Measurements from ENCODE around the gene NR2C1. TPM values are rescaled to one million over a fixed set of nuclear protein-coding genes. Genes with fewer than 3 reads are reported as not detected.

Gene NR2C1
- total and polyA plus RNA-seq, 10 of the 15 experiments (the other 5 are each of a cell fraction or from before 2014, with no cell fraction given) = 8.8 to 38.1 (median 31.3) TPM

DNA sequence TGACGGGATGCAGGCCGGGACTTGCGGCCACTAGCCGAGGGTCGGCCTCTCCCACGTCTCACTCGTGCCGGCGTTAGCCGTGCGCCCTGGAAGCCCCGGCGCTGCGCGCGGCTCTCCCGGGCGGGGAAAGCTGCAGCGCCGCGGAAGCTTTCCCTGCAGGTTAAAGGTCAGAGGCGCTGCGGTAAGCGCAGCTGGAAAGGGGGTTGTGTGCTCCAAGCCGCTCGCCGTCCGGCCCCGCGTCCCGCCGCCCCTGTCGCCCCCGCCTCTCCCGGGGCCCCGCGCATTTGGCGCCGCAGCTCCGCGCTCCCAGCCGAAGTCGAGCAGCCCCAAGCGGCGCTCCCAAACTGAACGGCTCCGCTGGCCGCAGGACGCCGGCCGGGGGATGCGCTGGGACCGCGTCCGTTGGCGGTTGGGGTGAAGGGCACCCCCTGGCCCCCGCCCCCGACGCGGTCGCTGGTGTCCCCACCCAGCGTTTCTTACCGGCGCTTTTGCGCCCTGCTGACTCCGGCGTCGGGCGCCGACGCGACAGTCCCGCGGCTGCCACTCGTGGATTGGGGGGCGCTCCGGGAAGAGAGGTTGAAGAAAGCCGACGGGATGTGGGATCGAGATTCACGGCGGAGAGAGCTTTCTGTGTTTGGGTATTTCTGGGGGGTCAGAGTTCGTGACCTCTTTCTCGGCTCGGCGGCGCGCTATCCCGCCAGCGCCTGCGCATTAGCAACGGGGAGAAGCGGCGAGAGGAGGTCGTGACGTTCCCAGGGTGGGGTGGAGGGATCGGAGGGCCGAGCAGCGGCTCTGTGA, at the start of gene NR2C1 (continued):
- TF ChIP-seq KAT2A (conservative IDR thresholded peaks at IDR 0.05; ENCODE audit: control insufficient read depth, low read depth, low read length) (no peak), ATF7 (IDR thresholded peaks at IDR 0.05; ENCODE audit: low read depth) (peak; percentile 50), SMC3 (IDR thresholded peaks at IDR 0.05; ENCODE audit: borderline replicate concordance, low read length) (no peak), HCFC1 (IDR thresholded peaks at IDR 0.05; ENCODE audit: low read length) (peak; percentile 42; the same call in 1 of the 2 replicates), RUNX3 (IDR thresholded peaks at IDR 0.05; ENCODE audit: low read length) (peak; percentile 61), EZH2 (IDR thresholded peaks at IDR 0.05; ENCODE audit: borderline replicate concordance, control insufficient read depth, low read depth, low read length) (no peak), LARP7 (IDR thresholded peaks at IDR 0.05) (no peak; the same call in 1 of the 2 replicates), NR2F1 (conservative IDR thresholded peaks at IDR 0.05) (peak; percentile 100), RB1 (IDR thresholded peaks at IDR 0.05; ENCODE audit: borderline replicate concordance) (no peak), ZNF622 (IDR thresholded peaks at IDR 0.05) (no peak), MEF2B (IDR thresholded peaks at IDR 0.05; ENCODE audit: partially characterized antibody, poor library complexity, severe bottlenecking) (no peak), GABPA (IDR thresholded peaks at IDR 0.05; ENCODE audit: low read depth) (0 out of 2 replicates have a peak, but pooled peaks have one; percentile 40), NR2C2 (IDR thresholded peaks at IDR 0.05; ENCODE audit: borderline replicate concordance, control insufficient read depth, insufficient read length, low read depth) (peak; percentile 65), TBL1XR1 (IDR thresholded peaks at IDR 0.05; ENCODE audit: low read depth, low read length) (peak; percentile 76), CBFB (IDR thresholded peaks at IDR 0.05; ENCODE audit: low read depth) (no peak), BHLHE40 (IDR thresholded peaks at IDR 0.05; ENCODE audit: borderline replicate concordance in 1 of 2, low read depth in 2 of 2, low read length in 1 of 2) (peak; percentile 14 to 76; a peak in 2 of 4 replicates), CREB1 (IDR thresholded peaks at IDR 0.05; ENCODE audit: low read depth) (peak; percentile 90), SIX5 (IDR thresholded peaks at IDR 0.05; ENCODE audit: low read depth, low read length, severe bottlenecking) (no peak), HDAC6 (IDR thresholded peaks at IDR 0.05; ENCODE audit: unreplicated experiment) (peak; percentile 100), NR2C1 (IDR thresholded peaks at IDR 0.05) (peak; percentile 98), KLF5 (IDR thresholded peaks at IDR 0.05; ENCODE audit: partially characterized antibody) (no peak), SP1 (IDR thresholded peaks at IDR 0.05; ENCODE audit: low read depth, low read length) (no peak), IKZF2 (IDR thresholded peaks at IDR 0.05) (peak in 1 of 2 experiments; percentile 15; a peak in 1 of 4 replicates), POLR2AphosphoS5 (IDR thresholded peaks at IDR 0.05; ENCODE audit: low read length) (peak; percentile 49; the same call in 1 of the 2 replicates)
- TF ChIP-seq, protein P1, sequence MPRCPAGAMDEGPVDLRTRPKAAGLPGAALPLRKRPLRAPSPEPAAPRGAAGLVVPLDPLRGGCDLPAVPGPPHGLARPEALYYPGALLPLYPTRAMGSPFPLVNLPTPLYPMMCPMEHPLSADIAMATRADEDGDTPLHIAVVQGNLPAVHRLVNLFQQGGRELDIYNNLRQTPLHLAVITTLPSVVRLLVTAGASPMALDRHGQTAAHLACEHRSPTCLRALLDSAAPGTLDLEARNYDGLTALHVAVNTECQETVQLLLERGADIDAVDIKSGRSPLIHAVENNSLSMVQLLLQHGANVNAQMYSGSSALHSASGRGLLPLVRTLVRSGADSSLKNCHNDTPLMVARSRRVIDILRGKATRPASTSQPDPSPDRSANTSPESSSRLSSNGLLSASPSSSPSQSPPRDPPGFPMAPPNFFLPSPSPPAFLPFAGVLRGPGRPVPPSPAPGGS (IDR thresholded peaks at IDR 0.05; ENCODE audit: borderline replicate concordance, insufficient read depth, low read depth, low read length, poor library complexity, severe bottlenecking) = no peak
- TF ChIP-seq, protein P2, sequence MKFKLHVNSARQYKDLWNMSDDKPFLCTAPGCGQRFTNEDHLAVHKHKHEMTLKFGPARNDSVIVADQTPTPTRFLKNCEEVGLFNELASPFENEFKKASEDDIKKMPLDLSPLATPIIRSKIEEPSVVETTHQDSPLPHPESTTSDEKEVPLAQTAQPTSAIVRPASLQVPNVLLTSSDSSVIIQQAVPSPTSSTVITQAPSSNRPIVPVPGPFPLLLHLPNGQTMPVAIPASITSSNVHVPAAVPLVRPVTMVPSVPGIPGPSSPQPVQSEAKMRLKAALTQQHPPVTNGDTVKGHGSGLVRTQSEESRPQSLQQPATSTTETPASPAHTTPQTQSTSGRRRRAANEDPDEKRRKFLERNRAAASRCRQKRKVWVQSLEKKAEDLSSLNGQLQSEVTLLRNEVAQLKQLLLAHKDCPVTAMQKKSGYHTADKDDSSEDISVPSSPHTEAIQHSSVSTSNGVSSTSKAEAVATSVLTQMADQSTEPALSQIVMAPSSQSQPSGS (IDR thresholded peaks at IDR 0.05; ENCODE audit: low read length) = 0 out of 2 replicates have a peak, but pooled peaks have one; percentile 20
- TF ChIP-seq, protein P3, sequence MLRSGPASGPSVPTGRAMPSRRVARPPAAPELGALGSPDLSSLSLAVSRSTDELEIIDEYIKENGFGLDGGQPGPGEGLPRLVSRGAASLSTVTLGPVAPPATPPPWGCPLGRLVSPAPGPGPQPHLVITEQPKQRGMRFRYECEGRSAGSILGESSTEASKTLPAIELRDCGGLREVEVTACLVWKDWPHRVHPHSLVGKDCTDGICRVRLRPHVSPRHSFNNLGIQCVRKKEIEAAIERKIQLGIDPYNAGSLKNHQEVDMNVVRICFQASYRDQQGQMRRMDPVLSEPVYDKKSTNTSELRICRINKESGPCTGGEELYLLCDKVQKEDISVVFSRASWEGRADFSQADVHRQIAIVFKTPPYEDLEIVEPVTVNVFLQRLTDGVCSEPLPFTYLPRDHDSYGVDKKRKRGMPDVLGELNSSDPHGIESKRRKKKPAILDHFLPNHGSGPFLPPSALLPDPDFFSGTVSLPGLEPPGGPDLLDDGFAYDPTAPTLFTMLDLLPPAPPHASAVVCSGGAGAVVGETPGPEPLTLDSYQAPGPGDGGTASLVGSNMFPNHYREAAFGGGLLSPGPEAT (IDR thresholded peaks at IDR 0.05; ENCODE audit: low read depth) = 0 out of 2 replicates have a peak, but pooled peaks have one; percentile 18

Measured in GM12878 (cell line).